Body of pancreas (tissue), 4 donors: ENCODE measurements around the gene SERPINA5. TPM values are rescaled to one million over a fixed set of nuclear protein-coding genes. Genes with fewer than 3 reads are reported as not detected.

Source experiments
- ATAC-seq: fragments of 150-250 bp; one replicate; pipeline ENCODE4 v1.9.1; 2016
- DNase-seq, 4 donors: peaks; one replicate each; pipeline ENCODE4 v3.0.0-alpha.2; 2019
- H3K27ac ChIP-seq, 4 donors: fragments of 200-600 bp; sonication (generic); 1 replicate in 3 of 4; 2 replicates in 1 of 4; pipeline versions ENCODE4 v1.5.1 to v1.6.1; 2016 to 2019; ENCODE audit warnings: mild to moderate bottlenecking in 1 of 4, mixed read lengths in 1 of 4, moderate library complexity in 1 of 4
- H3K27me3 ChIP-seq, 2 donors: fragments of 200-600 bp; sonication (generic); one replicate each; pipeline ENCODE4 v1.6.0; 2016; ENCODE audit warnings: mild to moderate bottlenecking in 1 of 2
- H3K36me3 ChIP-seq, 2 donors: fragments of 200-600 bp; sonication (generic); replicated peaks in 1 of 2; 2 replicates each; pipeline ENCODE4 v1.5.1; 2016; ENCODE audit warnings: low read depth in 2 of 2; ENCODE audit not compliant: insufficient read depth in 1 of 2
- H3K4me1 ChIP-seq: fragments of 200-600 bp; sonication (generic); one replicate; pipeline ENCODE4 v1.6.0; 2016
- H3K4me3 ChIP-seq, 2 donors: fragments of 200-600 bp; sonication (generic); 1 replicate in 1 of 2; 2 replicates in 1 of 2; pipeline ENCODE4 v1.5.1; 2016 to 2019
- H3K9me3 ChIP-seq, 3 donors: fragments of 200-600 bp; sonication (generic); 1 replicate in 2 of 3; 2 replicates in 1 of 3; pipeline ENCODE4 v1.5.1; 2016
- CTCF ChIP-seq, 7 experiments: fragments of 450-650 bp in 4 of 7; fragments of 200-600 bp in 3 of 7; sonication (generic) in 3 of 7; IDR thresholded peaks; one replicate each; pipeline ENCODE4 v1.5.1; 2016 to 2019; ENCODE audit warnings: antibody characterized with exemption in 7 of 7
- POLR2A ChIP-seq, 3 donors: fragments of 450-650 bp; IDR thresholded peaks; one replicate each; pipeline ENCODE4 v1.6.1; 2016; ENCODE audit warnings: antibody characterized with exemption in 3 of 3, mild to moderate bottlenecking in 2 of 3
- WGBS, 2 donors: methylation state at CpG; one replicate each; pipeline ENCODE4 v1.1.5; 2017; 5-methylcytosine and 5-hydroxymethylcytosine counted together
- intact Hi-C: fragments of 100-400 bp; cut with DNase I; formaldehyde crosslinking; loops from one replicate; pipeline ENCODE4 v1.15.1; 2023
- total RNA-seq, 2 donors: library from RNA; depleted of rRNA; stranded (reverse); fragments of >200 nt; gene quantifications; one replicate each; pipeline ENCODE4 v1.1.0, GENCODE V29; 2016

SERPINA5 gene
- total RNA-seq, 2 donors from 2014 or later = 76.0 to 101 TPM

GRCh38 chr14:94623856-94624499 is 42.8 kb downstream of the SERPINA5 start:
- ATAC-seq = peak; percentile 20

DNA sequence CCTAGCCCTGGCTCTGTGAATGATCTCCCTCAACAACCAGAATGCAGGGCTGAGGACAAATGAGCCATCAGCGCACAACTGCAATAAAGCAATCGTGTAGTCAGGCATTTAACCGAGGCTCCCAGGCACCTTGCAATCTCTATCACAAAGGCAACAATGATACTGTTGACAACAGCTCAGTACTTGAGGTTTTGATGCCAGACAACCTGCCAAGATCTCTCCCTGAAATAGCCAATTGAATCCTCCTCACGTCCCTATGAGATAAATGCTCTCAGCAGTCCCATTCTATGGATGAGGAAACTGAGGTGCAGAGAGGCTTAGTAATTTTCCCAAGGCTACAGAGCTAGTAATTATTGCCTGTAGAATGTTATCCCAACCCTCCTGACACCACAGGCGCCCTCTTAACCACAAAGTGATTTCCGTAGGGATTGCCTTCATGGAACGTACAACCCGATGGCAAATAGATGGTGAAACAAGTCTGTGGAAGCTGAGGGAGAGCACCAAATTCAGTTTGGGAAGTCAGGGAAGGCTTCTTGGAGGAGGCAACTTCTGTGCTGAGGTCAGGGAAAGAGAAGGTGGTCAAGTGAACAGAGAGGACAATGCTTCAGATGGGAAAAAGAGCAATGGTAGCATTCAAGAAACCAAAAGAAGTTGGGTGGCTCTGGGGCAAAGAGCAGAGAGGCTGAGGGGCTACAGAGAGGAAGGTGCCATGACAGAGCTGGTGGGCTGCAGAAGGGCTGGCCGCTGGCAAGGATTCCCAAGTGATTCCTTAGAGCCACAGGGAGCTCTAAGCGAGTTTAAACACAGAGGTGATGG is 43.5 kb downstream of the SERPINA5 start:
- intact Hi-C loops = no loop called here
- TF ChIP-seq POLR2A (IDR thresholded peaks at IDR 0.05) = peak in 2 of 3 donors; percentile 3 to 39
- no peak for TF ChIP-seq CTCF (IDR thresholded peaks at IDR 0.05)
- Histone ChIP-seq H3K27me3 (no peaks in the 10 kb centered on the region), H3K27ac (peak overlapping the region in 3 of 4 donors; percentile 5 to 44 (median 14)), H3K4me1 (peaks cover 14% of the 10 kb centered on the region), H3K9me3 (no peaks in the 10 kb centered on the region), H3K36me3 (peaks cover 6 to 24% of the 10 kb centered on the region in 2 donors), H3K4me3 (no peak overlapping the region)
- 87 to 88% methylated on average over 10 of the region's 10 CpGs for WGBS, 2 donors
- no peak for DNase-seq
- peak; percentile 17 for ATAC-seq

More at GRCh38 chr14:94623856-94624499, 42.8 kb downstream of the SERPINA5 start:
- H3K27me3 ChIP-seq = no peaks in the 10 kb centered on the region
- H3K36me3 ChIP-seq = peaks cover 6 to 32% of the 10 kb centered on the region in 2 donors
- intact Hi-C loops = no loop called here
- H3K27ac ChIP-seq = peak overlapping the region in 1 of 4 donors; percentile 20
- WGBS, 2 donors = 88 to 94% methylated on average over 5 to 7 of the region's 7 CpGs
- peak in 1 of 3 donors; percentile 25 for TF ChIP-seq POLR2A (IDR thresholded peaks at IDR 0.05)
- no peak for TF ChIP-seq CTCF (IDR thresholded peaks at IDR 0.05)
- peaks cover 21% of the 10 kb centered on the region for H3K4me1 ChIP-seq
- no peaks in the 10 kb centered on the region for H3K9me3 ChIP-seq
- DNase-seq = peak in 1 of 4 donors; percentile 13
- no peak overlapping the region for H3K4me3 ChIP-seq

GRCh38 chr14:94625353-94625635 is 44.1 kb downstream of the SERPINA5 start:
- Histone ChIP-seq H3K4me3 (no peak overlapping the region), H3K27me3 (no peaks in the 10 kb centered on the region), H3K27ac (peak overlapping the region in 3 of 4 donors; percentile 5 to 44 (median 26)), H3K9me3 (no peaks in the 10 kb centered on the region), H3K4me1 (peaks cover 8% of the 10 kb centered on the region), H3K36me3 (peaks cover 6 to 24% of the 10 kb centered on the region in 2 donors)
- DNase-seq (no peak), ATAC-seq (no peak)
- TF ChIP-seq CTCF (IDR thresholded peaks at IDR 0.05) = no peak
- TF ChIP-seq POLR2A (IDR thresholded peaks at IDR 0.05) = no peak
- whole genome bisulfite sequencing, 2 donors = 68 to 86% methylated on average over 2 of the region's 2 CpGs
- intact Hi-C loops = no loop called here

DNA sequence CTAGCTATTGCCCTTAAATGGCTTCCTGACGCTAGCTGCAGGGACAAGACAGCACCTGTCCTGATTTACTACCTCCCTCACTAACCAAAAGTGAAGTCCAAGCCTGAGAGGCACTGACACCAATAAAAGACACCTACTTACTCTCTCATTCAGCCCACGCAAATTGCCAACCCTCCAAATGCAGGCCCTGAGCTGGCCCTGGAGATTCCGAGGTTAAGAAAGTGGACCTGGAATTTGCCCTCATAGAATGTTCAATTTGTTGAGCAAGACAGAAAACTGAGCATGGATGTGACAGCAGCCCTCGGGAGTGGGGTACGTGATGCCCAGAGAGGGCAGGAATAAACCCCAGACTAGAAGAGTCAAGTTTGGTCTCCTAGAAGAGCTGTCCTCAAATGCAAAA is 47.4 kb downstream of the SERPINA5 start:
- Histone ChIP-seq H3K9me3 (no peaks in the 10 kb centered on the region), H3K27ac (no peak overlapping the region), H3K36me3 (peaks cover 0 to 2% of the 10 kb centered on the region in 2 donors), H3K4me1 (no peaks in the 10 kb centered on the region), H3K27me3 (no peaks in the 10 kb centered on the region), H3K4me3 (no peak overlapping the region)
- intact Hi-C loops = no loop called here
- 82 to 89% methylated on average over 5 of the region's 5 CpGs for WGBS, 2 donors
- TF ChIP-seq POLR2A (IDR thresholded peaks at IDR 0.05) (no peak), CTCF (IDR thresholded peaks at IDR 0.05) (no peak)
- DNase-seq = no peak
- ATAC-seq = no peak
